KOPT-K1 (cell line): ENCODE data around the gene CBY2.

Experiments used
- H3K27ac ChIP-seq: fragments of 200-600 bp; sonication (generic); 2 replicates; pipeline ENCODE4 v1.5.1; 2016; ENCODE audit warnings: antibody characterized with exemption, mild to moderate bottlenecking, low read depth, low read length; ENCODE audit not compliant: poor library complexity, severe bottlenecking
- H3K36me3 ChIP-seq: fragments of 200-600 bp; sonication (generic); 2 replicates; pipeline ENCODE4 v1.5.1; 2017; ENCODE audit warnings: antibody characterized with exemption, mild to moderate bottlenecking, low read length, moderate library complexity; ENCODE audit not compliant: insufficient read depth
- H3K9me3 ChIP-seq: fragments of 200-600 bp; sonication (generic); 2 replicates; pipeline ENCODE4 v1.5.1; 2017; ENCODE audit warnings: antibody characterized with exemption, low read length, mild to moderate bottlenecking; ENCODE audit not compliant: insufficient read depth, poor library complexity, severe bottlenecking

The CBY2 gene

DNA sequence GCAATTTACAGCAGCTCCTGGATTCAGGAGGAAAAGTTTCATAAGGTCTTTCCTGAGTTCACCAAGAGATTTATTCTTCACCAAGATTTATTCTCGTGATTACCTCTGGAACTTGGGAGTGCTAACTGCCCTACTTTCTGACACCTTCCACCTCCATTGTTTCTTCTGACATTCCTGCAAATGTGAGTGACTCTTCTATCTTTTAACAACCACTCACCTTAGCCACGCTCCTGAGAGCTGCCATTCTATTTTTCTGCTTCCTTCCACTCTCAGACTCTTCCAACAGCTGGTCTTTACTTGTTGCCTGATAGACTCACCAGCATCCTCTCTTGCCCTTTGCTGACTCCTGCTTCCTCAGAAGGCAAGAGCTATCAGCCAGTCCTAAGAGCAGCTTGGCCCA is 11.5 kb upstream of the CBY2 start:
- no peak overlapping the region for H3K27ac ChIP-seq
- H3K36me3 ChIP-seq: no peaks in the 10 kb centered on the region
- H3K9me3 ChIP-seq: no peaks in the 10 kb centered on the region

- Histone ChIP-seq H3K27ac (no peak overlapping the region), H3K9me3 (no peaks in the 10 kb centered on the region)
These were observed 10.9 kb upstream of the CBY2 start for GRCh38 chr13:45691251-45691650.

DNA sequence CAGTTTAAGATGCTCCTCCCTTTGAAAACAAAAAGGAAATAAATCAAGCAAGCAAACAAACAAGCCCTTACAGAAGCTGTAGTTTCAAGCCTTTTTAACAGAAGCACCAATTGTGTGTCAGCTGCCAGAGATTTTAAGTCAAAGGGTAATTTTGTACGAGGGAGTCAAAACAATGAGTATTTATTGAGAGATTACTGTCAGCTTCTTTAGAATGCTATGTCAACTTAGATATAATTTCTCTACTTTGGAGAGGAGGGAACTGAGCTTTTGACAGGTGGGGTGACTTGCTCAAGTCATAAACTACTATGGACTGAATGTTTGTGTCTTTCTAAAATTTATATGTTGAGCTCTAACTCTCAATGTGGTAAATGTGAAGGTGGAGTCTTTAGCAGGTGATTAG is 10.5 kb upstream of the CBY2 start:
- no peaks in the 10 kb centered on the region for H3K36me3 ChIP-seq
- no peaks in the 10 kb centered on the region for H3K9me3 ChIP-seq
- no peak overlapping the region for H3K27ac ChIP-seq

More at GRCh38 chr13:45691251-45691650, 10.9 kb upstream of the CBY2 start:
- H3K36me3 ChIP-seq: no peaks in the 10 kb centered on the region

- Histone ChIP-seq H3K9me3 (no peaks in the 10 kb centered on the region), H3K36me3 (no peaks in the 10 kb centered on the region), H3K27ac (no peak overlapping the region)
These were observed 6.9 kb upstream of the CBY2 start for GRCh38 chr13:45695198-45695730.

DNA sequence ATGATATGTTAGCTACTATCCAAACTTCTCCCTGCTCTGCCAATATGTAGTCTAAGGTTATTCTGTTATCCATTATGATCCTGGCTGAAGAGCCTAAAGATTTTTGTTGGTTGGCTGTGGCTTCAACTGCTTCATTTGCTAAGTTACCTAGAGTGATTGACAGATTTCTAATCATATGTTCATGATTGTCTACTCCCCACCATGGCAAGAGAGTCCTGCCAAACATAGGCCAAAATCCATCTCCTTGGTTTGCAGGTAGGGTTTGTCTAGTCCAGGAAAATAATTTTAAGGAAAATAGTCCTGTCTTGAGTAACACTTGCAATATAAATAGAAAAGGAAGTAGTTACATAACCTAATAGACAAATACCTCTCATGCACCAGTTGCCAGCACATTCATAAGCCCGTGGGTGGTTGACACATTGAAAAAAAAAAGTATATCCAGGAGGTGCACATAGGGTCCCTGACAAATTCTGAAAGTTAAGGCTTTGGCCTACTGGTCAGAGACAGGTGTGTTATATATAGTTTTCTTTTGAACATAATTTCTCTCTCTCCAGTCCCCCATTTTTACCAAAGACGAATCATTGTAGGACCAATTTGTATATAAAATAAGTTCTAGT is 5.4 kb upstream of the CBY2 start:
- Histone ChIP-seq H3K27ac (no peak overlapping the region), H3K9me3 (no peaks in the 10 kb centered on the region)

DNA sequence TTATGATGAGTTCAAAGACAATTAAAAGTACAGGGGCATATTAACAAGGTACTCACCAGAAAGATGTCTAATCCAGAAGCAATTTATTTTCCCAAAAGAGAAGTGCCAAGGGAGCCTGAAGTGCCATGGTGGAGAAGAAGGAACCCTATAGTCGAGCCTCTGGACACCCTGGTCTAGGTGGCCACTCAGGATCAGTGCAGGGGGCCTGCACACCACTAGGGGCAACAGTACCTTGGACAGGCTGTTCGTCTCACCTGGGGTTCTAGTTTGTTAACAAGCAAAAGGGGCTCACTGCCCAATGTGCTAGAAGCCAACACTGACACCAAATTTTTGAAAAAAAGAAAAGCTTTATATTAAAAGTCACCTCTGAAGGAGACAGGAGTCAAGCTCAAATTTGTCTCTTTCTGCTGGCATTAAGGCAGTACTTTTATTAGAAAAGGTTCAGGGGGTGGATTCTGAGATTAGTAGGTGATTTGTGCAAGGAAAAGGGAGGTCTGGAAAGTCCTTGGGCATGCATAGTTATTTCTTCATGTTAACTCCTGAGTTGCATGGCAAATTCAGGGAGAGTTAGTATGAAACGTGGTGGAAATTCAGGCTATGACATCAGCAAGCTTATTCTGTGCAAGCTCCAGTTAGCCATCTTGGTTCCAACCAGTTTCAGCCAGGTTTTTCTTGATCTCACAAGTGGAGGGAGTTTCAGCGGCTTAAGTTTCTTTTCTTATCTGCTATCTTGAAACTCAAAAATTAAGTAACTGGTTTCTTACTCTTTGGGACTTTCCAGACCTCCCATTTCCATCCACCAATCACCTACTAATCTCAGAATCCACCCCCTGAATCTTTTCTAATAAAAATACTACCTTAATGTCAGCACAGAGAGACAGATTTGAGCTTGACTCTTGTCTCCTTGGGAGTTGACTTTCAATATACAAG is 884 bp upstream of the CBY2 start:
- Histone ChIP-seq H3K27ac (no peak overlapping the region), H3K9me3 (no peaks in the 10 kb centered on the region), H3K36me3 (no peaks in the 10 kb centered on the region)

More for the DNA sequence above, 5.4 kb upstream of the CBY2 start:
- H3K36me3 ChIP-seq: no peaks in the 10 kb centered on the region

DNA sequence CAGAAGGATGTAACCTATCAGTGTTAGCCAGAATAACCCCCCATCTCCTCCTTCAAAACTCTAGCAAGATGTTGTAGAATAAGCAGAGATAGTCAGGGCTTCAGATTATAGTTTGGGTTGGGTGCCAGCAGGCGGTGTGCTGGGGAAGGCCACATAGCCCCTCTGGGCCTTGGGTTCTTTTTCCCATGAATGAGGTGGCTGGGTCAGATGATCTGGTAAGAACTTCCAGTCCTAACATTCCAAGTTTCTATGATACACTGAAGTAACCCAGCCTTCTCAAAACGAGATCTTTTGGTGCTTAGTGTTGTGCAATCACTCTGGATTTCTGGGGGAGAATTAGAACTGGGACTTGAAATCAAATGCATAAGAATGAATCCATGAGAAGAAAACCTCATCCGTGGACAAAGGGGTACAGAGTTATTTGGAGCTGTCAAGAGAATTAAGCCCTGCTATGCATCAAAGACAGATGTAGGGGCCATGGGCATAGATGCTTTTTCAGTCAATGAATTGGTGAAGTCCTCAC is 810 bp downstream of the CBY2 start:
- no peaks in the 10 kb centered on the region for H3K9me3 ChIP-seq
- no peak overlapping the region for H3K27ac ChIP-seq
- H3K36me3 ChIP-seq: no peaks in the 10 kb centered on the region

DNA sequence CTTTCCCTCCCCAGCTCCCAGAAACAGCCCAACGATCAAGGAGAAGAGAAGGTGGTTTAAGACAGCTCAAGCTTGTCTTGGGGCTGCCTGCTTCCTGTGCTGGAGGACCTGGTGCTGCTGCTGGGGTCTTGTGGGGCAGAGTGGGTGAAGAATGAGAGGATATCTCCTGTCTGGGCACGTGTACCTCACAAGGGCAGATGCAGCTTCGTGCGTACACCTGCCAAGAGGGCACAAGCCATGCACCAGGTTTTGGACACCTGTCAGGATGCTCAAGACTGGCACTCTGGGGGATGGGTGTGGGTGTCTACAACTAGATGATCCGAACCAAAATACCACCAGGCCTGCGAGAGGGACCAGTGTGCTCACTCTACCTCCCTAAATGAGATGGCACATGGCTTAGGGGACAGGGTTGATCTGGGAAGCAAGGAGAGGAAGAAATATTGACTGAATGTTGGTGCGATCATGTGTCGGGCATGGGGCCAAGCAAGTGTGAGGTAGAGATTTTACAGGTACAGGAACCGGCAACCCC is 2.2 kb downstream of the CBY2 start:
- no peaks in the 10 kb centered on the region for H3K9me3 ChIP-seq
- H3K27ac ChIP-seq: no peak overlapping the region
- H3K36me3 ChIP-seq: no peaks in the 10 kb centered on the region

GRCh38 chr13:45704854-45705695 is 3.0 kb downstream of the CBY2 start:
- Histone ChIP-seq H3K9me3 (no peaks in the 10 kb centered on the region), H3K36me3 (no peaks in the 10 kb centered on the region), H3K27ac (no peak overlapping the region)

- no peak overlapping the region for H3K27ac ChIP-seq
These were observed 3.8 kb downstream of the CBY2 start for GRCh38 chr13:45705918-45706317.

DNA sequence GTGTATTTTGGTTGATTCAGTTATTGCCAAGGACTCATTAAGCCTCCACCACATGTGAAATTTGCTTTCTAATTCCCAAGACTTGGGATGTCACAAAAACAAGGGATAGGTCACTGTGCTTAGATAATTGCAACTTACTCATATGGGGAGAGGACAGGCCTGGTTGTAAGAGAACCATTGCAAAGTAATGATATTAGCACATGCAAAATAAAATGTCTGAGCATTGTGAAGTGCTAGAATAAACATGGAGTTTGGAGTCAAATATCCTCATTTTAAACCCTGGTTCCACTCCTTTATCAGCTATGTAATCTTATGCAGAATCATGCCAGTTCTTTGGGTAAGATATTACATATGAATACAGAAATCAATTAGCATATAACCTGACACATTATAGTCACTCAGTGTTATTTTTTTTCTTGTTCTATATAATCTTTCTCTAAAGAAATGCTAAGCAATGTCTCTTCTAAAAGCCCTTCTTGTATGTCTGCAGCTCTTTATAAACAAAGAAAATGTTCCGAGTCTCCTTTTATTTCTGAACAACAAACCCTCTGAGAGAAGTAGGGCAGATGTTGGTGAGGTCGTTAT is 5.5 kb downstream of the CBY2 start:
- Histone ChIP-seq H3K9me3 (no peaks in the 10 kb centered on the region), H3K27ac (no peak overlapping the region), H3K36me3 (no peaks in the 10 kb centered on the region)

More at GRCh38 chr13:45705918-45706317, 3.8 kb downstream of the CBY2 start:
- Histone ChIP-seq H3K9me3 (no peaks in the 10 kb centered on the region), H3K36me3 (no peaks in the 10 kb centered on the region)

- Histone ChIP-seq H3K9me3 (no peaks in the 10 kb centered on the region), H3K27ac (no peak overlapping the region), H3K36me3 (no peaks in the 10 kb centered on the region)
These were observed 9.8 kb downstream of the CBY2 start for GRCh38 chr13:45711951-45712350.

- Histone ChIP-seq H3K9me3 (no peaks in the 10 kb centered on the region), H3K27ac (no peak overlapping the region), H3K36me3 (no peaks in the 10 kb centered on the region)
These were observed 11.1 kb downstream of the CBY2 start for GRCh38 chr13:45713106-45713690.

DNA sequence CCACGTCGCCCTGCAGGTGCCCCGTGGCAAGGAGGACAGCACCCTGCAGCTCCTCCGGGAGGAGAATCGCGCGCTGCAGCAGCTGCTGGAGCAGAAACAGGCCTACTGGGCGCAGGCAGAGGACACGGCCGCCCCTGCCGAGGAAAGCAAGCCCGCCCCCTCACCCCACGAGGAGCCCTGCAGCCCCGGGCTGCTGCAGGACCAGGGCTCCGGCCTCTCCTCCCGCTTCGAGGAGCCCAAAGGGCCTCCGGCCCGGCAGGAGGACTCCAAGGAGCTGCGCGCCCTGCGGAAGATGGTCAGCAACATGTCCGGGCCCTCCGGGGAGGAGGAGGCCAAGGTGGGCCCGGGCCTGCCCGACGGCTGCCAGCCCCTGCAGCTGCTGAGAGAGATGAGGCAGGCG is 11.6 kb downstream of the CBY2 start:
- Histone ChIP-seq H3K9me3 (no peaks in the 10 kb centered on the region), H3K27ac (no peak overlapping the region), H3K36me3 (no peaks in the 10 kb centered on the region)
